GM18861 (cell line): ENCODE data around the gene PXK.

Experiments
- ATAC-seq: cut with Tn5 transposase; IDR thresholded peaks from one replicate; pipeline ENCODE4 v1.9.1; 2021; ENCODE audit not compliant: unreplicated experiment

PXK gene

GRCh38 chr3:58463181-58463941, 130.7 kb downstream of the PXK start:
- ATAC-seq = peak; percentile 86

GRCh38 chr3:58463942-58464271, 131.2 kb downstream of the PXK start:
- ATAC-seq = no peak

GRCh38 chr3:58464866-58465265, 132.2 kb downstream of the PXK start:
- ATAC-seq = no peak

- no peak for ATAC-seq
Observed at GRCh38 chr3:58466899-58467563, 134.3 kb downstream of the PXK start.

GRCh38 chr3:58469096-58469495, 136.4 kb downstream of the PXK start:
- ATAC-seq = no peak

- no peak for ATAC-seq
Observed at GRCh38 chr3:58470363-58471024, 137.8 kb downstream of the PXK start.

GRCh38 chr3:58471025-58471887, 138.6 kb downstream of the PXK start:
- ATAC-seq = no peak

GRCh38 chr3:58473275-58473674, 140.6 kb downstream of the PXK start:
- ATAC-seq = no peak

- no peak for ATAC-seq
Observed at GRCh38 chr3:58474348-58474911, 141.7 kb downstream of the PXK start.

GRCh38 chr3:58474967-58475578, 142.4 kb downstream of the PXK start:
- no peak for ATAC-seq
